Upper lobe of right lung (tissue), 1 donor: ENCODE results near the gene IQGAP2. TPM values are rescaled to one million over a fixed set of nuclear protein-coding genes. Genes with fewer than 3 reads are reported as not detected.

Experiments
- ATAC-seq: fragments of 200-7000 bp; cut with Tn5 transposase; one replicate; pipeline ENCODE4 v1.9.1; 2020; ENCODE audit warnings: mild to moderate bottlenecking, moderate library complexity
- DNase-seq: peaks from one replicate; pipeline ENCODE4 v3.0.0-alpha.2; 2020
- H3K27ac ChIP-seq: fragments of 200-600 bp; one replicate; pipeline ENCODE4 v1.8.0; 2022
- H3K27me3 ChIP-seq: fragments of 200-600 bp; one replicate; pipeline ENCODE4 v1.8.0; 2022; ENCODE audit warnings: mild to moderate bottlenecking
- H3K36me3 ChIP-seq: fragments of 200-600 bp; one replicate; pipeline ENCODE4 v1.8.0; 2022
- H3K4me1 ChIP-seq: fragments of 200-600 bp; one replicate; pipeline ENCODE4 v1.8.0; 2022
- H3K4me3 ChIP-seq: fragments of 200-600 bp; one replicate; pipeline ENCODE4 v1.8.0; 2022; ENCODE audit warnings: mild to moderate bottlenecking
- H3K9me3 ChIP-seq: fragments of 200-600 bp; one replicate; pipeline ENCODE4 v1.8.0; 2022
- intact Hi-C: fragments of 100-400 bp; cut with DNase I; formaldehyde crosslinking; loops from one replicate; pipeline ENCODE4 v1.11.0; 2022
- total RNA-seq: library from RNA; stranded (reverse); fragmentation: NEBNext Ultra II Directional; extraction: Animal tissue kit (Norgen Biotek cat#: 25700); gene quantifications from one replicate; pipeline ENCODE4 v1.2.1, GENCODE V29; 2021
- TF ChIP-seq, protein P1 (sequence below): fragments of 200-600 bp; IDR thresholded peaks from one replicate; pipeline ENCODE4 v1.8.0; 2022; ENCODE audit warnings: antibody characterized with exemption
- donor health status: DM: no; HTN: yes; CAD: no; lungs with severe emphysema.

Gene IQGAP2
- total RNA-seq, 1 donor from 2014 or later = 31.0 TPM

DNA sequence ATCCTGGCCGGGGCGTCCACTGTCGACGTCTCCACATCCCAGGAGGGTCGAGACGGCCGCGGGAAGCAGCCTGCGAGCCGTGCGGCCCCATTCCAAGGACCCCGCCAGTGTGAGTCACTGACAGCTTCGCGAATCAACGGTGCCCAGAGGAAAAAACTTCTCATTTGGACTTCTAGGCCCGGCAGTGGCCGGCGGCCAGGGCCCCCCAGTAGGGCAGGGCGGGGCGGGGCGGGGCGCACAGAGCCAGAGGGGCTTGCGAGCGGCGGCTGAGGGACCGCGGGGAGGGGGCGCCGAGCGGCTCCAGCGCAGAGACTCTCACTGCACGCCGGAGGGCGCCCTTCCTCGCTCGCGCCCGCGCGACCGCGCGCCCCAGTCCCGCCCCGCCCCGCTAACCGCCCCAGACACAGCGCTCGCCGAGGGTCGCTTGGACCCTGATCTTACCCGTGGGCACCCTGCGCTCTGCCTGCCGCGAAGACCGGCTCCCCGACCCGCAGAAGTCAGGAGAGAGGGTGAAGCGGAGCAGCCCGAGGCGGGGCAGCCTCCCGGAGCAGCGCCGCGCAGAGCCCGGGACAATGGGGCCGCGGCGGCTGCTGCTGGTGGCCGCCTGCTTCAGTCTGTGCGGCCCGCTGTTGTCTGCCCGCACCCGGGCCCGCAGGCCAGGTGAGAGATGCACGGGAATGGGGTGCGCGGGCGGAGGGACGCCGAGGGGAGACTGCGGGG, 312.8 kb downstream of the IQGAP2 start, which contains the start of gene F2R:
Gene F2R, plus strand, starts transcription at position 391 of the 720 bp plus-strand sequence. Its CDS starts 182 bp downstream, at position 573.
- Histone ChIP-seq H3K4me1 (peaks cover 14% of the 10 kb centered on the region), H3K27ac (peak within 1 kb of the TSS; percentile 85), H3K9me3 (no peaks in the 10 kb centered on the region), H3K4me3 (peak within 1 kb of the TSS; percentile 59), H3K36me3 (no peaks in the 10 kb centered on the region), H3K27me3 (peaks cover 10% of the 10 kb centered on the region)
- TF ChIP-seq, protein P1, sequence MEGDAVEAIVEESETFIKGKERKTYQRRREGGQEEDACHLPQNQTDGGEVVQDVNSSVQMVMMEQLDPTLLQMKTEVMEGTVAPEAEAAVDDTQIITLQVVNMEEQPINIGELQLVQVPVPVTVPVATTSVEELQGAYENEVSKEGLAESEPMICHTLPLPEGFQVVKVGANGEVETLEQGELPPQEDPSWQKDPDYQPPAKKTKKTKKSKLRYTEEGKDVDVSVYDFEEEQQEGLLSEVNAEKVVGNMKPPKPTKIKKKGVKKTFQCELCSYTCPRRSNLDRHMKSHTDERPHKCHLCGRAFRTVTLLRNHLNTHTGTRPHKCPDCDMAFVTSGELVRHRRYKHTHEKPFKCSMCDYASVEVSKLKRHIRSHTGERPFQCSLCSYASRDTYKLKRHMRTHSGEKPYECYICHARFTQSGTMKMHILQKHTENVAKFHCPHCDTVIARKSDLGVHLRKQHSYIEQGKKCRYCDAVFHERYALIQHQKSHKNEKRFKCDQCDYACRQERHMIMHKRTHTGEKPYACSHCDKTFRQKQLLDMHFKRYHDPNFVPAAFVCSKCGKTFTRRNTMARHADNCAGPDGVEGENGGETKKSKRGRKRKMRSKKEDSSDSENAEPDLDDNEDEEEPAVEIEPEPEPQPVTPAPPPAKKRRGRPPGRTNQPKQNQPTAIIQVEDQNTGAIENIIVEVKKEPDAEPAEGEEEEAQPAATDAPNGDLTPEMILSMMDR = peak; percentile 54
- ATAC-seq (peak; percentile 87), DNase-seq (peak; percentile 74)
- intact Hi-C loops = no loop called here

DNA sequence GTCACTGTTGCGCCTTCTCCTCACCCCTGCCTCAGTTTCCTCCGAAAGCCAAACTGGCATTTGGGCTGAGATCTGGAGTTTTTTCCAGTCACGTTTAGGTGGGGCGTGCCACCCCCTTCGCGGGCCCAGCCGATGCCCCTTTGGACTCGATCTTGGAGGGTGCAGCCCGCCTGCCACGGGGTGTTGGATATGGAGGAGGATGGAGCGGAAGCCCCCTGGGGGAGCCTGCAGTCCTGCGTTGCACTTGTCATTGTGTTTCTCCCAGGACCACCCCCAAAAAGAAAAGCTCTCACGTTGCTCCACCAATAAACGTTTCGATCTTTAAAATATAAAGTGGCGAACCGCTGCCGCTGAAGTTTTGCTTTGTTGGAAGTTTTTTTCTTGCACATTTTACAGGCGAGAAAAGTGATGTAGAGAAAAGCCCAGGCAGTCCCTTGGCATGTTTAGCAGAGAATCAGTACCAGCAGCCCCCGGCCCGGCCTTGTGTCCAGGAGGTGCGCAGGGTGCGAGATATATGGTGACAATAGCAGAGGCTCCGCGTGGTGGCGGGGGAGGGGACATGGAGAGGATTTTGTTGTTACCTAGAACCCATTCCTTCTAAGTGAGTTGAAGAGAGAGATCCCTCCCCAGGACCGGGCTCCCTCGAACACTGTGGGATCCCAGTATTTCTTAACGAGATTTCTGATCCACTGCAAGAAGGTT, 313.5 kb downstream of the IQGAP2 start:
- no peak for DNase-seq
- H3K36me3 ChIP-seq = no peaks in the 10 kb centered on the region

DNA sequence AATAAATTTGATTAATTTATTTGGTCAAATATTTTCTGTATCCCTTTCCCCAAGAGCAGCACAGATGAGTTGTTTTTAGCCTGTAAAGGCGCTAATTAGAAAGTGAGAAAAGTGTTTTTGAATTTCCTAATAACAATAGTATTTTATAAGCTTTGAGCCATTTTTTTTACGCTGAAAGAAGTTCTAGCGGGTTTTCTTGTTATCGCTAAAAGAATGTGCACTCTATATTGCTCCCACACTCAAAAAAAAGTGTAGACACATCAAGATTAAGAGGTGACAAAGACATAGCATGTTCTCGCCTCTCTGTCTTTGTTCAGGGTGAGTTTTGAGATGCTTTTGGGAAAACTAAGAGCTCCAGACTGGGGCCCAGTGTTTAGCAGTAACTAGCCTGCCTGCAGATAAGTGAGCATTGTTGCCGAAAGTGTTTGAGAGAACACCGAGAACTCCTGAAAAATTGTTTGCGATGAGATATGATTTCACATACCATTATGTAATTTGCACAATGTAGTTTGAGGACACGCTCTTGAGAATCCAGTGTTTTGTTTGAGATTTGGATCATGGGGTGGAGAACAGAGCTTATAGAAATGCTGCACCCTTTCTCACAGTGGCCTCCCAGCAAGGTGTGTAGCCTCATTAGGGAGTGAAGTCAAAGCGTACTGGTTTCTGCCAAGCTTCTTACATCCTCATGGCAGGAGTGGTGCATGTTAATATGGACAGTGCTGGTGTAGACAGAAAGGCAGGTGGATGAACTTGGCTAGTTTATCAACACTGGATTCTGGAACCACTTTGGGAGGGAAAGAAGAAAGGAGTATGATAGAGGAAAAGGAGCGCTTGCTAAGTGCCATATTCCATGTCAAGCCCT, 314.4 kb downstream of the IQGAP2 start:
- Histone ChIP-seq H3K27ac (peak overlapping the region; percentile 85), H3K36me3 (no peaks in the 10 kb centered on the region), H3K9me3 (no peaks in the 10 kb centered on the region), H3K4me1 (peaks cover 24% of the 10 kb centered on the region), H3K27me3 (peaks cover 10% of the 10 kb centered on the region), H3K4me3 (peak overlapping the region; percentile 59)
- DNase-seq (no peak), ATAC-seq (no peak)
- intact Hi-C loops = no loop called here
- TF ChIP-seq, protein P1 = no peak

More for the DNA sequence above, 313.5 kb downstream of the IQGAP2 start:
- intact Hi-C loops = no loop called here
- Histone ChIP-seq H3K27ac (peak overlapping the region; percentile 85), H3K27me3 (peaks cover 10% of the 10 kb centered on the region), H3K4me3 (peak overlapping the region; percentile 59), H3K9me3 (no peaks in the 10 kb centered on the region), H3K4me1 (peaks cover 16% of the 10 kb centered on the region)
- ATAC-seq = no peak
- TF ChIP-seq, protein P1 = no peak

DNA sequence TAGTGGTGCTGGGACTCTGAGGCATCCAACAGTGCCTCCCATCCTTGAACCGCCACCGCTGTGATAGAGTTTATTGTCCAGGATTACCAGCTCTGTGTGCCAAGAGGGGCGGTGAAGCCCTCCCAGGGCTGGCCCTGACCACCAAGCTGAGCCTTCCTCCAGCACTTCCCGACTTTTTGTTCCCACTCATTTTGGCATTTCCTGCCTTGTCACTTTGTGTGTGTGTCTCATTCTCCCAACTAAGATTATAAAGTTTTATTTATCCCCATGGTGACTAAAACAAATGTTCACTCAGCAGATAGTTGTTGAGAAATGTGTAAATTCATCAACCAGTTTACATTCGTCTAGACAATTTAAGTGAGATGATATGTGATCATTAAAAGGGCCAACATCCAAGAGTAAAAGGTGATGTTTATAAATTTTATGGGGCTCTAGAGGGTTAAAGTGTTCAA, 315.3 kb downstream of the IQGAP2 start:
- peaks cover 24% of the 10 kb centered on the region for H3K4me1 ChIP-seq
- ATAC-seq (no peak), DNase-seq (no peak)
- TF ChIP-seq, protein P1 = no peak
- intact Hi-C loops = no loop called here
- peak overlapping the region; percentile 59 for H3K4me3 ChIP-seq
- H3K9me3 ChIP-seq = no peaks in the 10 kb centered on the region
- peaks cover 10% of the 10 kb centered on the region for H3K27me3 ChIP-seq
- H3K36me3 ChIP-seq = no peaks in the 10 kb centered on the region
- no peak overlapping the region for H3K27ac ChIP-seq

DNA sequence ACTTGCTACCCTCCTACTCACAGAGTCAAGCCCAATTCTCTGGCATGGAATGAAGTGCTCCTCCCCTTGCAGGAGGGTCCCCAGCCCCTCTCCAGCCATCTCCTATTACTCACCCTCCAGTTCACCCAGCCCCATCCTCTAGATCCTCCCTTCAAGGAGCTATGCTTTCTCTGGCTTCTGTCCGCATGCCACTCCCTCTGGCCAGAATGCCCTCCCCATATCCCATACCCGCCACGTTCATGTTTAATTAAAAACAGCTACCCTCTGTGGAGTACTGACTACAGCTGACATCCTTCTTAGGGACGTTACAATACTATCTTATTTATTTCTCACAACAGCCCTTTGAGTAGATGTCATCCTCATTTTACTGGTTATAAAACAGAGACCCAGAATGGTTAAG, 315.8 kb downstream of the IQGAP2 start:
- DNase-seq = no peak
- TF ChIP-seq, protein P1 = no peak
- Histone ChIP-seq H3K36me3 (no peaks in the 10 kb centered on the region), H3K9me3 (no peaks in the 10 kb centered on the region), H3K4me1 (peaks cover 24% of the 10 kb centered on the region), H3K4me3 (no peak overlapping the region), H3K27me3 (peaks cover 10% of the 10 kb centered on the region), H3K27ac (no peak overlapping the region)
- intact Hi-C loops = no loop called here
- ATAC-seq = no peak
